OCI-LY7 (cell line): Measurements from ENCODE around the gene SYNJ2.

ENCODE experiments used
- EZH2phosphoT487 ChIP-seq: fragments of 200-600 bp; sonication (generic); IDR thresholded peaks from 2 replicates; pipeline ENCODE4 v1.6.1; 2018; ENCODE audit warnings: low read depth, borderline replicate concordance, mild to moderate bottlenecking, mixed run types, antibody characterized with exemption, low read length, moderate library complexity, mixed read lengths
- TF ChIP-seq, protein P1 (sequence below): fragments of 200-600 bp; sonication (generic); conservative IDR thresholded peaks from 2 replicates; pipeline ENCODE4 v1.5.1; 2014; ENCODE audit warnings: mild to moderate bottlenecking, antibody characterized with exemption, low read length, moderate library complexity, mixed read lengths

DNA sequence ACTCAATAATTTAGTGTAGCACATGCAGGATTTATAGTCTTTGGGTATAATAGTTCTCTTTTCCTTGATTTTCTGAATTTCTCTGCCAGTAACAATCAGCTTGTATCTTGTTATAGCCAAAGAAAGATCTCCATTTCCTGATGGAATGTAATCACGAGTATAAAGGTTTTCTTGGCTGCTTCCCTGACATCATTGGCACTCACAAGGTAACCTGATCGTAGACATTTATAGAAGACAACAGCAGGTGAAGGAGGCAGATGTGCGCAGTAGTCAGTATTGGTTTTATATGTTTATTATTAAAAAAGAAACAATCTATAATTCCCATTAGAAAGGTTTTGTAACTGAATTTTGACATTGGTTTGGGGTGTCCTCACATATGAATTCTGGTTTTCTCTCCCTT lies 44.3 kb upstream of the SYNJ2 start:
- TF ChIP-seq, protein P1, sequence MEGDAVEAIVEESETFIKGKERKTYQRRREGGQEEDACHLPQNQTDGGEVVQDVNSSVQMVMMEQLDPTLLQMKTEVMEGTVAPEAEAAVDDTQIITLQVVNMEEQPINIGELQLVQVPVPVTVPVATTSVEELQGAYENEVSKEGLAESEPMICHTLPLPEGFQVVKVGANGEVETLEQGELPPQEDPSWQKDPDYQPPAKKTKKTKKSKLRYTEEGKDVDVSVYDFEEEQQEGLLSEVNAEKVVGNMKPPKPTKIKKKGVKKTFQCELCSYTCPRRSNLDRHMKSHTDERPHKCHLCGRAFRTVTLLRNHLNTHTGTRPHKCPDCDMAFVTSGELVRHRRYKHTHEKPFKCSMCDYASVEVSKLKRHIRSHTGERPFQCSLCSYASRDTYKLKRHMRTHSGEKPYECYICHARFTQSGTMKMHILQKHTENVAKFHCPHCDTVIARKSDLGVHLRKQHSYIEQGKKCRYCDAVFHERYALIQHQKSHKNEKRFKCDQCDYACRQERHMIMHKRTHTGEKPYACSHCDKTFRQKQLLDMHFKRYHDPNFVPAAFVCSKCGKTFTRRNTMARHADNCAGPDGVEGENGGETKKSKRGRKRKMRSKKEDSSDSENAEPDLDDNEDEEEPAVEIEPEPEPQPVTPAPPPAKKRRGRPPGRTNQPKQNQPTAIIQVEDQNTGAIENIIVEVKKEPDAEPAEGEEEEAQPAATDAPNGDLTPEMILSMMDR = no peak
- no peak for TF ChIP-seq EZH2phosphoT487
